NCI-H748 treated with DMSO at 0.1 percent for 48 hours (cell line): ENCODE data around the gene SRPK1.

Source experiments
- DNase-seq: peaks from one replicate; lab custom pipeline; 2025; lab: John Stamatoyannopoulos, UW

SRPK1 gene

GRCh38 chr6:35898003-35898402 lies 22.9 kb downstream of the SRPK1 start:
- DNase-seq, result no peak

DNA sequence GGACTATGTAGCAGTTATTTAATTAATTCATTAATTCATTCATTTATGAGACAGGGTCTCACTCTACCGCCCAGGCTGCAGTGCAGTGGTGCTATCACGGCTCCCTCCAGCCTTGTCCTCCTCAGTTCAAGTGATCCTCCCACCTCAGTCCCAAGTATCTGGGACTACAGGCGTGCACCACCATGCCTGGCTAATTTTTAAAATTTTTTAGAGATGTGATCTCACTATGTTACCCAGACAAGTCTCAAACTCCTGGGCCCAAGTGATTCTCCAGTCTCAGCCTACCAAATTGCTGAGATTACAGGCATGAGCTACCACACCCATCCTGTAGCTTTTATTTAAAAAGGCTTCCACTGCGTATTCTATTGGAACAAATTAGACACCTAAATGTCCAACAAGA lies 23.4 kb downstream of the SRPK1 start:
- DNase-seq, result no peak

DNA sequence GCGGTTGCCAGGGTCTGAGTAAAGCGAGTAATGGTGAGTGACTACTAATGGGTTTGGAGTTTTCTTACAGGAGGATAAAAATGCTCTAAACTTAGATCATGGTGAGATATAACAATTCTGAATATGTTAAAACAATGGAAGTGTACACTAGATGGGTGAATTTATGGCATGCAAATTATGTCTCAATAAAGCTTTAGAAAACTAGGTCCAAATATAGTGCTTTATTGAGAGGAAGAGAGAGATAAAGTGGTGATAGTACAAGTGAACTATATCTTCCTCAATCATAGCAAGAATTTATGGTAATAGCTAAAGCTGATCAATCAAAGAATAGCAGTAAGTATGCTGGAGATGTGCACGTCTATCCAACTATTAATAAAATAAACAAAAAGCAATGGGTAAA lies 23.9 kb downstream of the SRPK1 start:
- DNase-seq, result no peak

DNA sequence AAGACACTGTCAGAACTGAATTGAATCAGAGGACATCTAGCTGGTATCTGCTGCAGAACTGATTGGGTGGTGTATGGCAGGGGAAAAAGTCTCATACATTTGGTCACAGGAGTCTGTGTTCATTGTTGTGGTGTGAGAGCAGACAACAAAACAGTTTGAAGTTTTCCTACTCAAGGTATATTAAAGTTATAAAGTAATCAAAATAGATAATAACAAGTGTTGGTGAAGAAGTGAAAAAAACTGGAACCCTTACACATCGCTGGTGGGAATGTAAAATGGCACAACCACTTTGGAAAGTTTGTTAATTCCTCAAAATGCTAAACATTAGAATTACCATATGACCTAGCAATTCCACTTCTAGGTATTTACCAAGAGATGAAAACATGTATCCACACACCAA lies 24.7 kb downstream of the SRPK1 start:
- DNase-seq, result no peak

GRCh38 chr6:35895560-35895959 lies 25.3 kb downstream of the SRPK1 start:
- DNase-seq, result no peak

- no peak for DNase-seq
Measured at GRCh38 chr6:35894776-35895175, 26.1 kb downstream of the SRPK1 start.

- no peak for DNase-seq
Measured at GRCh38 chr6:35893246-35893645, 27.7 kb downstream of the SRPK1 start.

DNA sequence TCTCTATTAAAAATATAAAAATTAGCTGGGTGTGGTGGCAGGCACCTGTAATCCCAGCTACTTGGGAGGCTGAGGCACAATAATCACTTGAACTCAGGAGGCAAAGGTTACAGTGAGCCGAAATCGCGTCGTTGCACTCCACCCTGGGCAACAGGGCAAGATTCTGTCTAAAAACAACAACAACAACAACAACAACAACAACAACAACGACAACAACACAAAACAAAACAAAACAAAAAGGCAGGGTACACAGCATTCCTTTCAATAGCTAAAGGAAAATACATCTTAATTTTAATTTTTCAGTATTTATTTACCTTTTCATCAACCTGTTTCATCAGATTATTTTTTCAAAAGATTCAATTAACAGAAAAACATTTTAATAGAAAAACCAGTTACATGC lies 28.4 kb downstream of the SRPK1 start:
- no peak for DNase-seq

- DNase-seq, result no peak
Measured at GRCh38 chr6:35879151-35879550, 41.7 kb downstream of the SRPK1 start.

DNA sequence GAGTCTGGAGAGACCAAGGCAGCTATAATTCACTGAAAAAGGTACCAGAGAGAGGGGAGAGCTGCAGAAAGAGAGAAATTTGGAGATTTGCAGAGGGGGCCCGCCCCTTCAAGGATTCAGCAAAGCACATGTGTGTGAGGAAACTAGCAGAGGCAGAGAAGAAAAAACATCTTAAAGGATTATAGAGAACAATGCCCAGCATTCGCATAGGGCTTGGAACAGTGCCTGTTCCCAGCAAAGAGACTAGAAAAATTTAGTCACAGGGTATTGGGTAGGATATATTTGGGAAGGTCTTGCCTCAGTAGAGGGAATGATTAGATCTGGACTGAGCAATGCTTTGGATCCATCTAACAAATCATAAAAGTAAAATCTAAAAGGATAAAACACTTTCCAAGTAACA lies 44.0 kb downstream of the SRPK1 start:
- no peak for DNase-seq

GRCh38 chr6:35874730-35875129 lies 46.2 kb downstream of the SRPK1 start:
- DNase-seq, result no peak

DNA sequence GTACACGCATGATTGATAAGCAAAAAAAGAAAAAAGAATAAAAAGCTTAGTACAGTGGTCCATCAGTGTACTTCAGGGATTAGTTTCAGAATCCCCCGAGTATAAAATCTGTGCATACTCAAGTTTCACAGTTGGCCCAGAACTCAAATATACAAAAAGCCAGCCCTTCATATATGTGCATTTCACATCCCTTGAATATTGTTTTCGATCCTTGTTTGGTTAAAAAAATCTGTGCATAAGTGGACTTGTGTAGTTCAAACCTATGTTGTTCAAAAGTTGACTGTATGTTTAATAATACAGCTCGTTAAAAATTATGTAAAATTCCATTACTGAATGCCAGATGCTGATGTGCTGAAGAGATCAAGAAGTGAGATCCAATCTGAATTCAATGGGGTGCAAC lies 61.5 kb downstream of the SRPK1 start:
- DNase-seq, result no peak

GRCh38 chr6:35857853-35858252 lies 63.0 kb downstream of the SRPK1 start:
- no peak for DNase-seq

DNA sequence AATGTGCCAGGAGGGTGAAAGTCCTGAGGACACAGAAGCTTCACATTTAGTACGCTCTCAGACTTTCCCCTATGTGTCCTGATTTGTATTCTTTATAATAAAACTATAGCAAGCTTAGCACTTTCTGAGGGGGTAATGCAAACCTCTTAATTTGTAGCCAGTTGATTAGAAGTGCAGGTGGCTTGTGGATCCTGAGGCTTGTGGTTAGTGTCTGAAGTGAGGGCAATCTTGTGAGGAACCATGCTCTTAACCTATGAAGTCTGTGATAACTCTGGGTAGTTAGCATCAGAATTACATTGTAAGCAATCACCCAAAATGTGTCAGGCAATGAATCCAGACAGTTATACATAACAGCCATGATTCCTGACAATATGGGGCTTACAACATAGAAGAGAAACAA lies 64.6 kb downstream of the SRPK1 start:
- no peak for DNase-seq

- DNase-seq, result no peak
Measured at GRCh38 chr6:35852994-35853393, 67.9 kb downstream of the SRPK1 start.

- no peak for DNase-seq
Measured at GRCh38 chr6:35850208-35850607, 70.7 kb downstream of the SRPK1 start.

- no peak for DNase-seq
Measured at GRCh38 chr6:35844290-35844689, 76.6 kb downstream of the SRPK1 start.

DNA sequence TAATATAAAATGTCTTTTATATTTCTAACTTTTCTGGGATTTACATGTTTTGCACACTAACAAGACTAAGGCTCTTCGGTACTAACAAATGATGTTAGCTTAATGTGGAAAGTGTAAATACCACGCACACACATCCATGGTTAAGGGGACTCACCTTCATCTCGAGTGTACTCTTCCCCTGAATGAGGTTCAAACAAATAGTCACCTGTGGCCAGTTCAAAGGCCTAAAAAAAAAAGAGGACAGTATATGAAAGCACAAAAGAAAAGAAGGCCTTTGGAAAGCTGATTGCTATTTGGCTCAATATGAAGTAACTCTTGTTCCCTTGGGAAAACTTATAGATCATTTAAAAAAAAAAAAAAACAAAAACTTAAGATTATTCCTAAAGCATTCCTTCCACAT lies 78.5 kb downstream of the SRPK1 start:
- no peak for DNase-seq

DNA sequence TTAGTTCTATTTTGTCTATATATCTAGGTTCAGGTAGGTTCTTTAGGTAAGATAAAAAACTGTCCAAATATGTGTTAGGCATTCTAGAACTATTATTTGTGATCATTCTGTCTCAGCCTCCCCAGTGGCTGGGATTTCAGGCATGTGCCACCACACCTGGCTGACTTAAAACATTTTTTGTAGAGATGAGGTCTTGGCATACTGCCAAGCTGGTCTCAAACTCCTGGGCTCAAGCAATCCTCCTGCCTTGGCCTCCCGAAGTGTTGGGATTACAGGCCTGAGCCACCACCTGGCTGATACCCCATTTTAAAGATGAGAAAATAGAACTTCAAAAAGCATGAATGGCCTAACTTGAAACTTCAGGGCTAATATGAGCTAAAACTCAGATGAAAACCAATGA lies 81.9 kb downstream of the SRPK1 start:
- DNase-seq, result no peak

- no peak for DNase-seq
Measured at GRCh38 chr6:35833536-35833935, 87.4 kb downstream of the SRPK1 start.

GRCh38 chr6:35831257-35832007 lies 89.5 kb downstream of the SRPK1 start:
- no peak for DNase-seq

- DNase-seq, result no peak
Measured at GRCh38 chr6:35829306-35829705, 91.6 kb downstream of the SRPK1 start.

DNA sequence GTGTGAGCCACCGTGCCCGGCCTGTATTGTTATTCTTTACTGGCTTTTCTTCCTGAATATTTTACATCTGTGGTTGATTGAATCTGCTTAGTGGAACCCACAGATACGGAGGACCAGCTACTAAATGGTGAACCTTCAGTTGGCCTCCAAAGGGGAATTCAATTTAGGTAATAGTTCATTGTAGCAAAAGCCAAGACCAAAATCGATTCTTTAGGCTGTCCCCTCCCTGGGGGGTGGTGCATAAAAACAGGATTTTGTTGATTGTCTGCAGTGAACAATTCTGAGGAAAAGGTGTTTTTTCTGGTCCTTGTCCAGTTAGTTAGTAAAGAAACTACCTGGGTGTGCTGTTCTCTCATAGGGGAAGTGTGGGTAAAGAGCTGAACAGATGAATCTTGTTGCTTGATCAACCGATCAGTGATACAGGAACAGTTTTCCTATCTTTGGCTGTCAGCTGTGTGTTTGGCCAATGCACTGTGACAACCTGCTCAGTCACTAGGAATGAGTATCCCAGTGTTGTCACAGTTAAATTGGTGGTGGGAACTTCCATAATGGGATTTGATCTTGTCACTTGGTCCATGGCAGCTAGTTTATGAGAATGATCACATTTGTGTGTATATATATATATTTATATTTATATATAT lies 96.2 kb downstream of the SRPK1 start:
- DNase-seq, result no peak

GRCh38 chr6:35823601-35824000 lies 97.3 kb downstream of the SRPK1 start:
- no peak for DNase-seq
